ENCODE data around the gene SLC4A11. TPM values are rescaled to one million over a fixed set of nuclear protein-coding genes. Genes with fewer than 3 reads are reported as not detected.
A peak's percentile ranks its signal among the peaks of the same experiment; 100 is the strongest.
"Not testable (repeated sequence)": the region's sequence is repeated elsewhere in the genome, so short reads cannot be mapped to it uniquely, and the experiment has no call there.

SLC4A11 gene
- total and polyA plus RNA-seq, 9 donors, result 0.12 to 10.2 (median 0.74) TPM; not detected in 1

DNA sequence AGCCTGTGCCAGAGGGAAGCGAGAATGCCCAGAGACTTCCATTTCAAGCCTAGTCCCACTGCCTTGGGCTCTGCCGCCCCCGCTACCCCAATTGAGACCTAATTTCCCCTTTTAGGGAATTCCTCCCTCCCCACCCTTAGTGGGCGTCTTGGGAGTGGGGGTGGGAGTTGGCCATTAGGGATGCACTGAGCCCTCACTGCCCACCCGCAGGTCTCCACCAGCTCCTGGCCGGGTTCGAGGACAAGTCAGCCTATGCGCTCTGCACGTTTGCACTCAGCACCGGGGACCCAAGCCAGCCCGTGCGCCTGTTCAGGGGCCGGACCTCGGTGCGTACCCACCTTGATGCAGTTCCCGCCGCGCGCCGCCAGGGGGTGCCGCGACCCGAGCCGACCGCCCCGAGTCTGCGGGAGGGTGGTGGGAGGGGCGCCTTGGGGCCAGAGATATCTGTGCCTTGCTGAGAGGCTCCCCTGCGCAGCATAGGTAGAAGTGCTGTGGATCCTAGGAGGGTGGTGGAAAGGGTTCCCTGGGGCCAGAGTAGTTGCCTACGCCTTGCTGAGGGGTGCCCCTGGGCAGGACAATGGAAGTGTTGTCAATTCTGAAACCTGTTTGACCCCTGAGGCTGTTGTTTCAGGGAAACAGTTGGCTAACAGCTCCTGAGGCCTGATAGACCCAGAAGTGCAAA is 20.5 kb downstream of the SLC4A11 start:
- Histone ChIP-seq H3K27ac (no peak overlapping the region), H3K4me1 (ENCODE audit: insufficient read depth) (peaks cover 4% of the 10 kb centered on the region), H3K9me3 (no peaks in the 10 kb centered on the region), H3K36me3 (no peaks in the 10 kb centered on the region), H3K4me3 (no peak overlapping the region), H3K27me3 (no peaks in the 10 kb centered on the region)
- DNase-seq, result peak in 2 of 5 donors; percentile 44 to 58
- 21 to 31% (median 22%) methylated on average over 30 of the region's 30 CpGs for WGBS, 3 donors
- no peak for TF ChIP-seq POLR2A (IDR thresholded peaks at IDR 0.05)
- TF ChIP-seq, protein P1, sequence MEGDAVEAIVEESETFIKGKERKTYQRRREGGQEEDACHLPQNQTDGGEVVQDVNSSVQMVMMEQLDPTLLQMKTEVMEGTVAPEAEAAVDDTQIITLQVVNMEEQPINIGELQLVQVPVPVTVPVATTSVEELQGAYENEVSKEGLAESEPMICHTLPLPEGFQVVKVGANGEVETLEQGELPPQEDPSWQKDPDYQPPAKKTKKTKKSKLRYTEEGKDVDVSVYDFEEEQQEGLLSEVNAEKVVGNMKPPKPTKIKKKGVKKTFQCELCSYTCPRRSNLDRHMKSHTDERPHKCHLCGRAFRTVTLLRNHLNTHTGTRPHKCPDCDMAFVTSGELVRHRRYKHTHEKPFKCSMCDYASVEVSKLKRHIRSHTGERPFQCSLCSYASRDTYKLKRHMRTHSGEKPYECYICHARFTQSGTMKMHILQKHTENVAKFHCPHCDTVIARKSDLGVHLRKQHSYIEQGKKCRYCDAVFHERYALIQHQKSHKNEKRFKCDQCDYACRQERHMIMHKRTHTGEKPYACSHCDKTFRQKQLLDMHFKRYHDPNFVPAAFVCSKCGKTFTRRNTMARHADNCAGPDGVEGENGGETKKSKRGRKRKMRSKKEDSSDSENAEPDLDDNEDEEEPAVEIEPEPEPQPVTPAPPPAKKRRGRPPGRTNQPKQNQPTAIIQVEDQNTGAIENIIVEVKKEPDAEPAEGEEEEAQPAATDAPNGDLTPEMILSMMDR (IDR thresholded peaks at IDR 0.05), result peak in 2 of 3 donors; percentile 51
- intact Hi-C loops (cut with DNase I), result no loop called here

DNA sequence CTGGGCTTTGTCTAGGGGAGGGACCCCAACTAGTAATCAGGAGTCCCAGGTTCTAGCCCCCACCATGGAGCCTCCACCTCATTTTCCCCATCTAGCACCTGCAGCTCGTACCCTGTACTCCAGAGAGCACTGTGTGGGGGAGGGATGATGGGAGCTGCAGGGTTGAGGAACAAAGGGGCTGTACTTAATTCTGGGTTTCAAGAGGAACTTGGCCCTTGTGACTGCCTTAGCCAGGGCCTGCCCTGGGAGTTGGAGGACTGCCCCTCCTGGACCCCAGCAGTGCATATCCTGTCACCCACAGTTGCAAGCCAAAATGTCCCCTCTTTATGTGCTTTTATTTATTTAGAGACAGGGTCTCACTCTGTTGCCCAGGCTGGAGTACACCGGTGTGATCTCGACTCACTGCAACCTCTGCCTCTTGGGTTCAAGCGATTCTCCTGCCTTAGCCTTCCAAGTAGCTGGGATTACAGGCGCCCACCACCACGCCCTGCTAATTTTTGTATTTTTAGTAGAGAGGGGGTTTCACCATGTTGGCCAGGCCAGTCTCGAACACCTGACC is 23.6 kb downstream of the SLC4A11 start:
- H3K27ac ChIP-seq, H3K36me3 ChIP-seq: not testable (repeated sequence)

DNA sequence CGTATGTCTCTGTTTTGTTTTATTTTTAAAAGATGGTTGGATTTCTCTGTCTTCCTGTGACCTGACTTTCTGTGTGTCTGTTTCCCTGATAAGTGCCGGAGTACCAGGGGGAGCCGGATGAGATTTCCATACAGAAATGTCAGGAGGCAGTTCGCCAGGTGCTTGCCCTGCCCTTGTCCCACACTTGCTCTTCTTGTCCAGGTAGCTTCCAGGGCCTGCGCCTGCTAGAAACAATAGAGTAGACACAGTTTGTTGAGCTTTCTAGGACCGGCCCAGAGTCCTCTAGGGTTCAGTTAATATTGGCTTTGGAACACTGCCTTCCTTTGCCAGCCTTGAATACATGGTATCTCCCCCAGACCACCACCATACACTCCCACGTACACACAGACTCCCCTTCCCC is 25.8 kb downstream of the SLC4A11 start:
- intact Hi-C loops (cut with DNase I), result loop anchor here in 1 of 4 donors (5.0 kb wide), 1 partner anchor 166 kb away; the partner anchor contains the start of gene MRPS26

More for the DNA sequence above, 23.6 kb downstream of the SLC4A11 start:
- intact Hi-C loops (cut with DNase I); DNase-seq; H3K4me1 ChIP-seq (ENCODE audit: insufficient read depth); H3K27me3 ChIP-seq; H3K9me3 ChIP-seq; H3K4me3 ChIP-seq: not testable (repeated sequence)
- 87 to 98% (median 97%) methylated on average over 7 of the region's 7 CpGs for WGBS, 3 donors

DNA sequence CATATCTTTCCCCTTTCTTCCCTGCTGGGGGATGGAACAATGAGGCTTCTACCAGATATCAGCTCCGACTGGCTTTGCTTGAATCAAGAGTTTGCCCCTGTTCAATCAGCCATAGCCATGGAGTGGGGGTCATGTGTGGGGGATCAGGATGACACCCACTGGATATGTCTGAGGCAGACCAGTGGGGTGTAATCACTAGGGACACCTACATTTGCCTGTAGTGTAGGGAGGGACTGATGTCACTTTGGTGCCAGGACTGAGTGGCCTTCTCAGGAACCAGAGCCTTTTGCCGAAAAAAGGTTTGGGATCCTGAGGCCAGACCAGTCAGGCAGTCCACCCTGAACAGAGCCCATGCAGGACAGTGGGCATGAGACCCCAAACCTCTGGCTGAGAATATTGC is 28.6 kb downstream of the SLC4A11 start:
- TF ChIP-seq POLR2A (IDR thresholded peaks at IDR 0.05), result no peak
- no peak for TF ChIP-seq EP300 (IDR thresholded peaks at IDR 0.05)
- TF ChIP-seq, protein P1 (IDR thresholded peaks at IDR 0.05), result no peak
- H3K27ac ChIP-seq, result no peak overlapping the region
- H3K9me3 ChIP-seq, result no peaks in the 10 kb centered on the region
- H3K4me3 ChIP-seq, result peak overlapping the region; percentile 69
- no peak for DNase-seq
- H3K4me1 ChIP-seq (ENCODE audit: insufficient read depth), result peaks cover 7% of the 10 kb centered on the region
- no peaks in the 10 kb centered on the region for H3K36me3 ChIP-seq
- no peaks in the 10 kb centered on the region for H3K27me3 ChIP-seq
- intact Hi-C loops (cut with DNase I), result loop anchor here in 1 of 4 donors (5.0 kb wide), 1 partner anchor 163 kb away; the partner anchor contains the start of gene MRPS26
- 59 to 83% (median 74%) methylated on average over 2 of the region's 2 CpGs for WGBS, 3 donors

More for the DNA sequence above, 25.8 kb downstream of the SLC4A11 start:
- H3K4me3 ChIP-seq, result no peak overlapping the region
- H3K27ac ChIP-seq, result no peak overlapping the region
- TF ChIP-seq POLR2A (IDR thresholded peaks at IDR 0.05) (no peak), EP300 (IDR thresholded peaks at IDR 0.05) (no peak)
- TF ChIP-seq, protein P1 (IDR thresholded peaks at IDR 0.05), result no peak
- WGBS, 3 donors, result 86 to 89% (median 88%) methylated on average over 7 of the region's 7 CpGs
- H3K27me3 ChIP-seq, result no peaks in the 10 kb centered on the region
- peaks cover 7% of the 10 kb centered on the region for H3K4me1 ChIP-seq (ENCODE audit: insufficient read depth)
- no peaks in the 10 kb centered on the region for H3K36me3 ChIP-seq
- no peak for DNase-seq
- no peaks in the 10 kb centered on the region for H3K9me3 ChIP-seq

DNA sequence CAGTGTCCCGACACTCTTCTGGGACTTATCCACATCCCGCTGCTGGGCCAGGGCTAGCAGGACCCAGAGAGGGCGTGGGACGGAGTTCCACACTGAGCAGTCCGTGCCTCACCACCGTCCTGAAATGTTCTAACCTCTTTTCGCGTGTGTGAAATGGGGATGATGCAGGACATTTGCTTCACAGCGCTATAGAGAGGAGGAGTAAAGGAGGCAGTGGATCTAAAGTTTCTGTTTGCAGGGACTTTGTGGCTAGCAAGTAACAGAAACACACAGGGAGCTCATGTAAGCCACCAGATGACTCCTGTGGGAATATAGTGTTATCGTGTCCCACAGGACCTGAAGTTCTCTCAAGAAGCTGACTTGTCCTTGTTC is 29.1 kb downstream of the SLC4A11 start:
- peak overlapping the region; percentile 69 for H3K4me3 ChIP-seq
- 0 to 1% (median 0%) methylated on average over 10 of the region's 10 CpGs for WGBS, 3 donors
- no peaks in the 10 kb centered on the region for H3K27me3 ChIP-seq
- intact Hi-C loops (cut with DNase I), result loop anchor here in 1 of 4 donors (5.0 kb wide), 1 partner anchor 163 kb away; the partner anchor contains the start of gene MRPS26
- no peaks in the 10 kb centered on the region for H3K36me3 ChIP-seq
- H3K9me3 ChIP-seq, result no peaks in the 10 kb centered on the region
- DNase-seq, result no peak
- peaks cover 7% of the 10 kb centered on the region for H3K4me1 ChIP-seq (ENCODE audit: insufficient read depth)
- TF ChIP-seq POLR2A (IDR thresholded peaks at IDR 0.05) (no peak), EP300 (IDR thresholded peaks at IDR 0.05) (no peak)
- TF ChIP-seq, protein P1 (IDR thresholded peaks at IDR 0.05), result no peak
- peak overlapping the region in 1 of 2 donors; percentile 68 for H3K27ac ChIP-seq

Data from ovary (tissue), 9 donors.